Right ventricle myocardium inferior (tissue), 1 donor: ENCODE results near the gene CCDC74A. TPM values are rescaled to one million over a fixed set of nuclear protein-coding genes. Genes with fewer than 3 reads are reported as not detected.
"Not testable (repeated sequence)": the region's sequence is repeated elsewhere in the genome, so short reads cannot be mapped to it uniquely, and the experiment has no call there.

Experiments used
- ATAC-seq: fragments of 200-7000 bp; cut with Tn5 transposase; one replicate; pipeline ENCODE4 v1.9.1; 2020; ENCODE audit warnings: mild to moderate bottlenecking, moderate library complexity
- DNase-seq: peaks from one replicate; pipeline ENCODE4 v3.0.0; 2021; ENCODE audit errors: missing footprints
- intact Hi-C: fragments of 100-400 bp; cut with DNase I; formaldehyde crosslinking; loops from one replicate; pipeline ENCODE4 v1.11.0; 2022
- total RNA-seq: library from RNA; stranded (reverse); fragmentation: NEBNext Ultra II Directional; extraction: Animal tissue kit (Norgen Biotek cat#: 25700); gene quantifications from one replicate; pipeline ENCODE4 v1.2.1, GENCODE V29; 2021
- donor health status: DM: no; HTN: yes; CAD: no; lungs with severe emphysema.

CCDC74A gene
- total RNA-seq, 1 donor from 2014 or later, result 0.65 TPM

GRCh38 chr2:131493199-131493968 lies 34.3 kb upstream of the CCDC74A start:
- ATAC-seq (peak; percentile 10), DNase-seq (no peak)
- intact Hi-C loops, result no loop called here

GRCh38 chr2:131495506-131495905 lies 32.2 kb upstream of the CCDC74A start:
- intact Hi-C loops, DNase-seq, ATAC-seq: not testable (repeated sequence)

DNA sequence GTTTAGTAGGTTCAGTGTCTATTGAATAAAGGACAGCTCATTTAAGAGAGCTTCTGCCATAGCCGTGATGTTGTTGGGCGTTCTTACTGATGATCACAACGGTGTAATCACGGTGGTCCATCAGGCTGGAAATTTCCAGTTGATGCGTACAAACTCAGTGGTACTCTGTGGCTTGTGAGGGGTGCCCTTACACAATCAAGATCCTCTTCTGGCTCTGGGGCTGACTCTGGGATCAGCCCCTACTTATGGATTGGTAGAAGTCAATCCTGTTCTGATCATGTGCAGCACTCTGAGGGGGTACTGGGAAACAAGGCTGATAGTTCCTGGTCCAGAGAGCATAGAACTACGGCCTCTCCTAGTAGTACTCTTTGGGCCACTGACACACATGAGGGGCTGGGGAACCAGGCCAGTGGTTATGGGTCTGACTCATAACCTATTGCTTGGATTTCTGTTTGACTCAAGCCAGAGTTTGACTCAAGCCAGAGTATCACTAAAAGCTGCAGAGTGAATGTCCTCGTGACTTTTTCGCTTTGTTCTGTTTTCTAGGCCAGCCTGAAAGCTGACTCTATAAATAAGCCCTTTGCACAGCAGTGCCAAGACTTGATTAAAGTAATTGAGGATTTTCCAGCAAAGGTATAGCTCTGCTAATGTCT lies 29.2 kb upstream of the CCDC74A start:
- peak; percentile 65 for ATAC-seq
- intact Hi-C loops, result not testable (repeated sequence)

GRCh38 chr2:131503587-131503986 lies 24.1 kb upstream of the CCDC74A start:
- ATAC-seq, intact Hi-C loops, DNase-seq: not testable (repeated sequence)

More for the DNA sequence above, 29.2 kb upstream of the CCDC74A start:
- peak; percentile 9 for DNase-seq

DNA sequence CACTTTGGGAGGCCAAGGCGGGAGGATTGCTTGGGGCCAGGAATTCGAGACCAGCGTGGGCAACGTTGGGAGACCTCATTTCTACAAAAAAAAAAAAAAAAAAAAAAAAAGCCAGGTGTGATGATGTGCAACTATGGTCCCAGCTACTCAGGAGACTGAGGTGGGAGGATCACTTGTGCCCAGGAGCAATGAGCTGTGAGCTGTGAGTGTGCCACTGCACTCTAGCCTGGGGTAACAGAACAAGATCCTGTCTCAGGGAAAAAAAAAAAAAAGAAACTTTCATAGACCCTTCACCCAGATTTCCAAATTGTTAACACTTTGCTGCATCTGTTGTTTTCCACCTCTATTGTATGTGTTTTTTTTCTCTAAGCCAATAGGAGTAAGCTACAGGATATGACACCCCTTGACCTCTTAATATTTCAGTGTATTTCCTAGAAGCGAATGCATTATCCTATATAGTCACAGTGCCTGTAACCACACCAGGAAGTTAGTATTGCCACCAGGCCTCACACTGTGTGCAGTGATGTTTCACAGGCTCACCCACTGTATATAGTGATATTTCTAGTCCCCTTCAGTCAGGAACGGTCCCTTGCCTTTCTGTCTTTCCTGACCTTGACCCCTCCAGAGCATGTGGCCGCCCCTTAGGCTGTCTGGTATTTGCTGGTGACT lies 23.5 kb upstream of the CCDC74A start:
- ATAC-seq, intact Hi-C loops, DNase-seq: not testable (repeated sequence)

DNA sequence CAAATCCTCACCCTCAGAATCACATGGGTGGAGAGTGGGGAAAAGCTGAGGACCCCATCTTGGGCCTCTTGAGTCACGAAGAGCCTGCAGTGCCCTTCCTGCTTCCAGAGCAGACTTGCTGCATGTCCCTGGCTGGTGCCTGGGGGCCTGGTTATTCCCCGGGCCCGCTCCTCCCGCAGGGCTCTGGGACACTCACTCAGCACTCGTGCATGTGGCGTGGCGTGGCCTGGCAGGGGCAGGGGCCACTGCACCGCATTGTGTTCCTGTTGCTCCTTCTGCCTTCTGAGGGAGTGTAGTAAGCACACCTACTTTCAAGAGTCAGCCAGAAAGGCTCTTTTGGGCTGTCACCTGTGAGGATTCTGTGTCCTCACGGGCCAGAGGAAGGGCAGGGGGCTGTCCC lies 18.1 kb upstream of the CCDC74A start:
- DNase-seq (no peak), ATAC-seq (no peak)
- intact Hi-C loops, result no loop called here

GRCh38 chr2:131511291-131511968 lies 16.3 kb upstream of the CCDC74A start:
- DNase-seq, intact Hi-C loops: not testable (repeated sequence)
- ATAC-seq, result peak; percentile 10

- intact Hi-C loops, DNase-seq: not testable (repeated sequence)
- peak; percentile 35 for ATAC-seq
These were observed 15.5 kb upstream of the CCDC74A start for GRCh38 chr2:131511969-131512870.

DNA sequence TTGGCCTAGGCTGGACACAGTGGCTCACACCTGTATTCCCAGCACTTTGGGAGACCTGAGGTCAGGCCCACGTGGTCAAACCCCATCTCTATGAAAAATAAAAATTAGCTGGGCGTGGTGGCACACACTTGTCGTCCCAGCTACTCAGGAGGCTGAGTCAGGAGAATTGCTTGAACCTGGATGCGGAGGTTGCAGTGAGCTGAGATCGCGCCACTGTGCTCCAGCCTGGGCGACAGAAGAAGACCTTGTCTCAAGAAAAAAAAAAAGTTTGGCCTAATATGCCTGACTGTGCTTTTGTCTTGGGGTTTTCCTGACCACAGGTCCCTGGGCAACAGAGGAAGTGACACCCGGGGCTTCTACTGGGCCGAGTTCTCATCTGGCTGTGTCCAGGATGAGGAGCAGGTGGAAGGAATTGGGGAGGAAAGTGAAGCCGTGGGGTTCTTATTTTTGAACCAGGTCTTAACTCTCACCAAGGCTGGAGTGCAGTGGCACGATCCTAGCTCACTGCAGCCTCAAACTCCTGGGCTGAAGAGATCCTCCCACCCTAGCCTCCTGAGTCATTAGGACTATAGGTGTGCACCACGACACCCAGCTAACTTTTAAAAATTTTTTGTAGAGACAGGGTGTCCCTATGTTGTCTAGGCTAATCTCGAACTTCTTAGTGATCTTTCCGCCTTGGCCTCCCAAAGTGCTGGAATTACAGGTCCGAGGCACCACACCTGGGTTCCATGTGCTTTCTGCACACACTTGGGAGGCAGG lies 13.1 kb upstream of the CCDC74A start:
- intact Hi-C loops, result loop anchor here (5.0 kb wide), 1 partner anchor 102 kb away; no protein-coding TSS in a partner anchor
- ATAC-seq, DNase-seq: not testable (repeated sequence)

DNA sequence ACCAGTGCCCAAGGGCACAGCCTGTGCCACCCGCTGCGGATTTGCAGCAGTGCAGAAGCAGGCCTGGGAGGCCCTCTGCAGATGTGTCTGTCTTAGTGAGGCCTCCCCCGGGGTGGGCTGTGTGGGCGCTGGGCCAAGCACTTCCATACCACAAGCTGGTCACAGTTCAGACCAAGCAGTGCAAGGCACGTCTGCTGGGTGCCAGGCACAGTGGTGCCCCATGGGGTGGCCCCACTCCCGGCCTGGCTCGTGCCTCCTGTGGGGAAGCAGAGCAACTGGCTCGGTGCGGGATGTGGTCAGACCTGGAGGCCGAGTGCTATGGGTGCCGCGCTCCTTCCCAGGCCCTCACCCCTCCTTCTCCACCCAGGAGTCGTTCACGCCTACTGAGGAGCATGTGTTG lies 12.5 kb upstream of the CCDC74A start:
- intact Hi-C loops, result loop anchor here (5.0 kb wide), 1 partner anchor 103 kb away; no protein-coding TSS in a partner anchor
- ATAC-seq, DNase-seq: not testable (repeated sequence)

GRCh38 chr2:131516011-131516410 lies 11.7 kb upstream of the CCDC74A start:
- DNase-seq (no peak), ATAC-seq (no peak)
- intact Hi-C loops, result loop anchor here (5.0 kb wide), 1 partner anchor 104 kb away; no protein-coding TSS in a partner anchor

- intact Hi-C loops, result loop anchor here (5.0 kb wide), 1 partner anchor 104 kb away; no protein-coding TSS in a partner anchor
- not testable (repeated sequence) for DNase-seq
- peak; percentile 69 for ATAC-seq
These were observed 11.1 kb upstream of the CCDC74A start for GRCh38 chr2:131516621-131517020.

GRCh38 chr2:131517106-131517831 lies 10.4 kb upstream of the CCDC74A start:
- ATAC-seq (no peak), DNase-seq (no peak)
- intact Hi-C loops, result loop anchor here (5.0 kb wide), 1 partner anchor 105 kb away; no protein-coding TSS in a partner anchor

DNA sequence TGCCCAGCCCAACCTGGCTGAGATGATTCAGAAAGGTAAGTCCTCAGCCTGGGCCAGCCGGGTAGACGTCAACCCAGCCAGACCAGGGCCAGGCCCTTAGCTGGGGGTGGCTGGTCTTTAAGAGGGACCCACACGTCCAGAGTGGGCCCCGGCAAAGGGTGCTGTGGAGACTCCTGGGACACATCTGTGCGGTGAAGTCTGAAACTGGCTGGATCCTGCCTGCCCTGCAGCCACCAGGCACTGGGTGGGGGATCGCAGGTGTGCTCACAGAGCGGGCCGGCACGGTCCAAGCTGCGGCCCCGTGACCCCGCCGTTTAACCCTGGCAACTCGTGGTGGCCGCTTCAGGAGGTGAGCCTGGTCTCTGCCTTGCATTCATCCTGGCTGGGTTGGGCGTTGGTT lies 9.8 kb upstream of the CCDC74A start:
- DNase-seq, ATAC-seq: not testable (repeated sequence)
- intact Hi-C loops, result loop anchor here (5.0 kb wide), 1 partner anchor 106 kb away; no protein-coding TSS in a partner anchor

DNA sequence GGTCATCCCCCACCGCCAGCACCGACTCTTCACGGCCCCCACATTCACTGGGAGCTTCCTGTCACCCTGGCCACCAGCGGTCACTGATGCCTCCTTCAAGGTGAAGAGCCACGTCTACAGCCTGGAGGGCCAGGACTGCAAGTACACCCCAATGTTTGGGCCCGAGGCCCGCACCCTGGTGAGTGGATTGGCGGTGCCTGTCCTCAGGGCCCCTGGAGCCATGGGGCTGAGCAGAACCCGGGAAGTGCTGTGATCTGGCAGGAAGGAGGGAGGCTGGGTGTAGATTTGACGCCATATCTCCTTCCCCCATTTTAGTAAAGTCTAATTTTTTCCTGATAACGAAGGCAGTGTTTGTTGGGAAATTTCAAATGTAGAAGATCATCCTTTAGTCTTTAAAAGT lies 9.2 kb upstream of the CCDC74A start:
- not testable (repeated sequence) for ATAC-seq, DNase-seq
- intact Hi-C loops, result loop anchor here (5.0 kb wide), 1 partner anchor 106 kb away; no protein-coding TSS in a partner anchor

DNA sequence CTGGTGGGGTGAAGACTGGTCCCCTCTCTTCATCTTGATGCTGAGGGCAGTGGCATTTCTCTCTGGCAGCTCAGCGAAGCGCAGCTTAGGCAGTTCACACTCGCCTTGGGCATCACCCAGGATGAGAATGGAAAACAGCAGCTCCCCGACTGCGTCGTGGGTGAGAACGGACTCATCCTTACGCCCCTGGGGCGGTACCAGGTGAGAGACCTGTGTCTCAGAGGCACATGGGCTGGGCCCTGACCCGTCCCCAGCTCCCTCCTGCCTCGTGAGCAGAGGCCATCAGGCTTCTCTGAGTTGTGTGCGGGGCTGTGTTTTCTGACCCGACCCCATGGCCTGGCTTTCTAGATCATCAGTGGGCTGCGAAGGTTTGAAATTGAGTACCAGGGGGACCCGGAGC lies 8.2 kb upstream of the CCDC74A start:
- DNase-seq, result no peak
- ATAC-seq, result no peak
- intact Hi-C loops, result loop anchor here (5.0 kb wide), 1 partner anchor 107 kb away; no protein-coding TSS in a partner anchor
